Neutrophil (primary cell): ENCODE data around the gene SREBF2.

Source experiments
- H3K27ac ChIP-seq: fragments of 200-600 bp; sonication (generic); 2 replicates; pipeline ENCODE4 v1.5.1; 2016; ENCODE audit warnings: mild to moderate bottlenecking, moderate library complexity
- H3K27me3 ChIP-seq: fragments of 200-600 bp; sonication (generic); 2 replicates; pipeline ENCODE4 v1.6.0; 2016; ENCODE audit warnings: mild to moderate bottlenecking
- H3K36me3 ChIP-seq: fragments of 200-600 bp; sonication (generic); 2 replicates; pipeline ENCODE4 v1.5.1; 2017
- H3K4me1 ChIP-seq, 2 experiments: fragments of 200-600 bp in 1 of 2; sonication (generic) in 1 of 2; 1 replicate in 1 of 2; 2 replicates in 1 of 2; pipeline versions ENCODE4 v1.5.1 to v1.6.1; 2013 to 2016; ENCODE audit warnings: low read depth in 1 of 2, low read length in 1 of 2, mild to moderate bottlenecking in 1 of 2, moderate library complexity in 1 of 2; ENCODE audit not compliant: control insufficient read depth in 1 of 2, insufficient read depth in 1 of 2
- H3K4me3 ChIP-seq, 2 experiments: fragments of 200-600 bp in 1 of 2; sonication (generic) in 1 of 2; 1 replicate in 1 of 2; 2 replicates in 1 of 2; pipeline ENCODE4 v1.5.1; 2013 to 2016; ENCODE audit warnings: low read depth in 1 of 2, low read length in 1 of 2, mild to moderate bottlenecking in 1 of 2, moderate library complexity in 1 of 2
- H3K9me3 ChIP-seq: fragments of 200-600 bp; sonication (generic); 2 replicates; pipeline ENCODE4 v1.5.1; 2016
- TF ChIP-seq, protein P1 (sequence below): fragments of 200-600 bp; sonication (generic); IDR thresholded peaks from 2 replicates; pipeline ENCODE4 v1.5.1; 2016; ENCODE audit warnings: antibody characterized with exemption

SREBF2 gene

GRCh38 chr22:41885116-41885515 lies 52.2 kb downstream of the SREBF2 start:
- H3K36me3 ChIP-seq, result peaks cover 94% of the 10 kb centered on the region
- no peak overlapping the region for H3K4me3 ChIP-seq
- H3K9me3 ChIP-seq, result no peaks in the 10 kb centered on the region
- H3K4me1 ChIP-seq, result no peaks in the 10 kb centered on the region
- TF ChIP-seq, protein P1, sequence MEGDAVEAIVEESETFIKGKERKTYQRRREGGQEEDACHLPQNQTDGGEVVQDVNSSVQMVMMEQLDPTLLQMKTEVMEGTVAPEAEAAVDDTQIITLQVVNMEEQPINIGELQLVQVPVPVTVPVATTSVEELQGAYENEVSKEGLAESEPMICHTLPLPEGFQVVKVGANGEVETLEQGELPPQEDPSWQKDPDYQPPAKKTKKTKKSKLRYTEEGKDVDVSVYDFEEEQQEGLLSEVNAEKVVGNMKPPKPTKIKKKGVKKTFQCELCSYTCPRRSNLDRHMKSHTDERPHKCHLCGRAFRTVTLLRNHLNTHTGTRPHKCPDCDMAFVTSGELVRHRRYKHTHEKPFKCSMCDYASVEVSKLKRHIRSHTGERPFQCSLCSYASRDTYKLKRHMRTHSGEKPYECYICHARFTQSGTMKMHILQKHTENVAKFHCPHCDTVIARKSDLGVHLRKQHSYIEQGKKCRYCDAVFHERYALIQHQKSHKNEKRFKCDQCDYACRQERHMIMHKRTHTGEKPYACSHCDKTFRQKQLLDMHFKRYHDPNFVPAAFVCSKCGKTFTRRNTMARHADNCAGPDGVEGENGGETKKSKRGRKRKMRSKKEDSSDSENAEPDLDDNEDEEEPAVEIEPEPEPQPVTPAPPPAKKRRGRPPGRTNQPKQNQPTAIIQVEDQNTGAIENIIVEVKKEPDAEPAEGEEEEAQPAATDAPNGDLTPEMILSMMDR, result no peak
- no peak overlapping the region for H3K27ac ChIP-seq
- H3K27me3 ChIP-seq, result no peaks in the 10 kb centered on the region

DNA sequence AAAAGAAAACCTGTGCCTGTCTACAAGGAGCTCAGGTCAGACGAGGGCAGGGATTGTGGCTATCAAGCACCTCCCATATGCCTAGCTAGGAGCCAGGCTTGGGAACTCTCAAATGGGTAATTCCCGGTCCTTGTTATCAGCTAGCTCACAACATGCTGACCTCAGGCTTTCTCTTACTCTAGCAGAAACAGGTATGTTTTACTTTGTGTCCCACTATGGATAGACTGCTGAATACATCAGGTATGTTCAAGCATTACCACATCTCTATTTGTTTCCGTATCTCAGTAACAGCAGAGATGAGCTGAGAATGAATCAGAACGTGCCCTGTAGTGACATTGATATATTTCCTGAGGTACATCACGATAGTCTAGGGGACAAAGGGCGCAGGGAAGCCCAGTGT lies 52.6 kb downstream of the SREBF2 start:
- H3K9me3 ChIP-seq, result no peaks in the 10 kb centered on the region
- no peak overlapping the region for H3K4me3 ChIP-seq
- TF ChIP-seq, protein P1, result no peak
- H3K27ac ChIP-seq, result no peak overlapping the region
- no peaks in the 10 kb centered on the region for H3K4me1 ChIP-seq
- no peaks in the 10 kb centered on the region for H3K27me3 ChIP-seq
- H3K36me3 ChIP-seq, result peaks cover 95% of the 10 kb centered on the region

GRCh38 chr22:41888627-41889200 lies 55.8 kb downstream of the SREBF2 start:
- H3K4me1 ChIP-seq, result no peaks in the 10 kb centered on the region
- peaks cover 89% of the 10 kb centered on the region for H3K36me3 ChIP-seq
- no peaks in the 10 kb centered on the region for H3K9me3 ChIP-seq
- TF ChIP-seq, protein P1, result no peak
- H3K4me3 ChIP-seq, result no peak overlapping the region
- no peak overlapping the region for H3K27ac ChIP-seq
- no peaks in the 10 kb centered on the region for H3K27me3 ChIP-seq

- Histone ChIP-seq H3K27me3 (no peaks in the 10 kb centered on the region), H3K4me1 (no peaks in the 10 kb centered on the region), H3K4me3 (no peak overlapping the region), H3K36me3 (peaks cover 88% of the 10 kb centered on the region), H3K9me3 (no peaks in the 10 kb centered on the region), H3K27ac (no peak overlapping the region)
- TF ChIP-seq, protein P1, result no peak
Observed at GRCh38 chr22:41891407-41891806, 58.5 kb downstream of the SREBF2 start.

DNA sequence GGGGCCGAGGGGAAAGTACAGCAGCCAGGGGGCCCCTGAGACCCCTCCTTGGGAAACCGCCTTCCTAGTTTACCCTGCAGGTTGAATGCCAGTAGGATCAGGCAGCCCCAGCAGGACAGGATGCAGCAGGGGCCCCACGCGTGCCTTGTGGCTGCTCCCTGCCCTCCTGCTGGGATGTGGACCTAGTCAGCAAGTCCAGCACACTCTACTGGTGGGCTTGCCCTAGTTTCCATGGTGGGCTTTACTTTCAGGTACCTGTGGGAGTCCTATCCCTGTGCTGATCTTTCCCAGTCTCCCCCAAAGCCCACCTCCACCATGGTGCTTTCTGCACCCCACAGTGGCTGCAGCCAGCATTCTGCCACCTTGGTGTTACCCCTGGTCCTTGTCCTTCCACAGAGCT lies 59.8 kb downstream of the SREBF2 start:
- Histone ChIP-seq H3K9me3 (no peaks in the 10 kb centered on the region), H3K4me3 (no peak overlapping the region), H3K36me3 (peaks cover 88% of the 10 kb centered on the region), H3K27ac (no peak overlapping the region), H3K27me3 (no peaks in the 10 kb centered on the region), H3K4me1 (no peaks in the 10 kb centered on the region)
- TF ChIP-seq, protein P1, result no peak
